GM15510 (cell line): ENCODE results near the gene CAB39.

Source experiments
- POLR2A ChIP-seq: IDR thresholded peaks from 3 replicates; pipeline ENCODE4 v1.6.1; 2011; ENCODE audit warnings: borderline replicate concordance; ENCODE audit not compliant: insufficient read length; ENCODE audit errors: extremely low read depth

Gene CAB39

GRCh38 chr2:230795856-230796255, 83.2 kb downstream of the CAB39 start:
- no peak for TF ChIP-seq POLR2A

GRCh38 chr2:230796280-230796862, 83.7 kb downstream of the CAB39 start:
- TF ChIP-seq POLR2A, result no peak

- TF ChIP-seq POLR2A, result no peak
These were observed 85.2 kb downstream of the CAB39 start for GRCh38 chr2:230797515-230798495.

- TF ChIP-seq POLR2A, result no peak
These were observed 86.2 kb downstream of the CAB39 start for GRCh38 chr2:230798769-230799399.

- no peak for TF ChIP-seq POLR2A
These were observed 92.8 kb downstream of the CAB39 start for GRCh38 chr2:230805353-230806017.

GRCh38 chr2:230807729-230808128, 95.1 kb downstream of the CAB39 start:
- no peak for TF ChIP-seq POLR2A

- no peak for TF ChIP-seq POLR2A
These were observed 96.4 kb downstream of the CAB39 start for GRCh38 chr2:230809015-230809414.

GRCh38 chr2:230809677-230810251, 97.1 kb downstream of the CAB39 start:
- TF ChIP-seq POLR2A, result no peak

GRCh38 chr2:230811508-230811907, 98.9 kb downstream of the CAB39 start:
- no peak for TF ChIP-seq POLR2A

- no peak for TF ChIP-seq POLR2A
These were observed 99.4 kb downstream of the CAB39 start for GRCh38 chr2:230812033-230812432.

GRCh38 chr2:230814616-230815015, 102.0 kb downstream of the CAB39 start:
- no peak for TF ChIP-seq POLR2A

GRCh38 chr2:230815088-230815487, 102.4 kb downstream of the CAB39 start:
- TF ChIP-seq POLR2A, result no peak

GRCh38 chr2:230816735-230817134, 104.1 kb downstream of the CAB39 start:
- no peak for TF ChIP-seq POLR2A

- no peak for TF ChIP-seq POLR2A
These were observed 106.8 kb downstream of the CAB39 start for GRCh38 chr2:230819433-230819832.
